ENCODE results near the gene CNGA2. TPM values are rescaled to one million over a fixed set of nuclear protein-coding genes. Genes with fewer than 3 reads are reported as not detected.

Gene CNGA2
- total RNA-seq, 1 experiment from 2014 or later, result not detected

GRCh38 chrX:151708821-151709220 is 25.7 kb upstream of the CNGA2 start:
- Histone ChIP-seq H3K4me3 (ENCODE audit: low read depth, low read length) (no peak overlapping the region), H3K4me1 (no peaks in the 10 kb centered on the region), H3K27me3 (replicated peaks; ENCODE audit: control insufficient read depth, insufficient read depth, low read length) (no peaks in the 10 kb centered on the region; the same call in 1 of the 2 replicates), H3K9me3 (no peaks in the 10 kb centered on the region), H3K36me3 (ENCODE audit: control insufficient read depth, insufficient read depth, low read length) (no peaks in the 10 kb centered on the region)
- POLR2A ChIA-PET, result no interaction called here
- Mint-ChIP-seq H3K4me3 (ENCODE audit: unreplicated experiment) (no peak overlapping the region), H3K9me3 (ENCODE audit: unreplicated experiment) (no peaks in the 10 kb centered on the region), H3K27me3 (ENCODE audit: insufficient read depth, unreplicated experiment) (no peaks in the 10 kb centered on the region), H3K4me1 (ENCODE audit: low read depth, unreplicated experiment) (no peaks in the 10 kb centered on the region), H3K36me3 (ENCODE audit: insufficient read depth, unreplicated experiment) (no peaks in the 10 kb centered on the region), H3K27ac (ENCODE audit: unreplicated experiment) (no peak overlapping the region)
- no peak for DNase-seq
- CTCF ChIA-PET, result no interaction called here
- intact Hi-C loops (cut with micrococcal nuclease; ENCODE audit: unreplicated experiment), result no loop called here
- BruUV-seq (replicated peaks), result no TSS peak
- TF ChIP-seq, protein P1, sequence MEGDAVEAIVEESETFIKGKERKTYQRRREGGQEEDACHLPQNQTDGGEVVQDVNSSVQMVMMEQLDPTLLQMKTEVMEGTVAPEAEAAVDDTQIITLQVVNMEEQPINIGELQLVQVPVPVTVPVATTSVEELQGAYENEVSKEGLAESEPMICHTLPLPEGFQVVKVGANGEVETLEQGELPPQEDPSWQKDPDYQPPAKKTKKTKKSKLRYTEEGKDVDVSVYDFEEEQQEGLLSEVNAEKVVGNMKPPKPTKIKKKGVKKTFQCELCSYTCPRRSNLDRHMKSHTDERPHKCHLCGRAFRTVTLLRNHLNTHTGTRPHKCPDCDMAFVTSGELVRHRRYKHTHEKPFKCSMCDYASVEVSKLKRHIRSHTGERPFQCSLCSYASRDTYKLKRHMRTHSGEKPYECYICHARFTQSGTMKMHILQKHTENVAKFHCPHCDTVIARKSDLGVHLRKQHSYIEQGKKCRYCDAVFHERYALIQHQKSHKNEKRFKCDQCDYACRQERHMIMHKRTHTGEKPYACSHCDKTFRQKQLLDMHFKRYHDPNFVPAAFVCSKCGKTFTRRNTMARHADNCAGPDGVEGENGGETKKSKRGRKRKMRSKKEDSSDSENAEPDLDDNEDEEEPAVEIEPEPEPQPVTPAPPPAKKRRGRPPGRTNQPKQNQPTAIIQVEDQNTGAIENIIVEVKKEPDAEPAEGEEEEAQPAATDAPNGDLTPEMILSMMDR (IDR thresholded peaks at IDR 0.05; ENCODE audit: insufficient read depth in 1 of 2, low read depth in 1 of 2, low read length in 1 of 2, severe bottlenecking in 1 of 2, unreplicated experiment in 1 of 2), result no peak

DNA sequence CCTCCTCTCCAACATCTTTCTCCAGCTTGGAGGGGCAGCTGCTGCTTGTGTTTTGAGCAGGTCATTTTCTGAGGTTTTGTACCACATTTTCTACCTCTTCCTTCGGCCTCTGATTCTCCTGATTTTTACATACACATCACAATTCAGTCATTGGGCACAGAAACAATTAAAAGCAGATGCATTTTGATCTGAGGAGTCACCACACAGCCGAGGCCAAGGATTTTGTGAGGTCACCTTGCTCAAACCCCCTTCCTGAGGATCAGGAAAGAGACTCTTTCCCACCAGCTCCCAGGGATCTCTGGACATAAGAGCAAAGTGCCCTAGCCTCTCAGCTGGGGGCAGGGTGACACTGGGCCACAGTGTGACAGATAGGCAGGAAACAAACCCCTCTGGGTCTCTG is 24.1 kb upstream of the CNGA2 start:
- H3K27me3 ChIP-seq (replicated peaks; ENCODE audit: control insufficient read depth, insufficient read depth, low read length), result no peaks in the 10 kb centered on the region; the same call in 1 of the 2 replicates
- H3K36me3 ChIP-seq (ENCODE audit: control insufficient read depth, insufficient read depth, low read length), result no peaks in the 10 kb centered on the region
- ChIA-PET POLR2A (no interaction called here), CTCF (no interaction called here)
- no peaks in the 10 kb centered on the region for H3K9me3 ChIP-seq
- Mint-ChIP-seq H3K9me3 (ENCODE audit: unreplicated experiment) (no peaks in the 10 kb centered on the region), H3K36me3 (ENCODE audit: insufficient read depth, unreplicated experiment) (no peaks in the 10 kb centered on the region), H3K4me1 (ENCODE audit: low read depth, unreplicated experiment) (no peaks in the 10 kb centered on the region), H3K4me3 (ENCODE audit: unreplicated experiment) (no peak overlapping the region), H3K27me3 (ENCODE audit: insufficient read depth, unreplicated experiment) (no peaks in the 10 kb centered on the region), H3K27ac (ENCODE audit: unreplicated experiment) (no peak overlapping the region)
- no peak for DNase-seq
- H3K4me3 ChIP-seq (ENCODE audit: low read depth, low read length), result no peak overlapping the region
- intact Hi-C loops (cut with micrococcal nuclease; ENCODE audit: unreplicated experiment), result no loop called here
- no TSS peak for BruUV-seq (replicated peaks)
- no peaks in the 10 kb centered on the region for H3K4me1 ChIP-seq
- TF ChIP-seq, protein P1 (IDR thresholded peaks at IDR 0.05; ENCODE audit: insufficient read depth in 1 of 2, low read depth in 1 of 2, low read length in 1 of 2, severe bottlenecking in 1 of 2, unreplicated experiment in 1 of 2), result no peak

- no peak overlapping the region for H3K27ac Mint-ChIP-seq (ENCODE audit: unreplicated experiment)
- H3K36me3 Mint-ChIP-seq (ENCODE audit: insufficient read depth, unreplicated experiment), result no peaks in the 10 kb centered on the region
- POLR2A ChIA-PET, result no interaction called here
- no peaks in the 10 kb centered on the region for H3K27me3 Mint-ChIP-seq (ENCODE audit: insufficient read depth, unreplicated experiment)
- no peaks in the 10 kb centered on the region for H3K4me1 ChIP-seq
- intact Hi-C loops (cut with micrococcal nuclease; ENCODE audit: unreplicated experiment), result no loop called here
- H3K9me3 ChIP-seq, result no peaks in the 10 kb centered on the region
- TF ChIP-seq, protein P1 (IDR thresholded peaks at IDR 0.05; ENCODE audit: insufficient read depth in 1 of 2, low read depth in 1 of 2, low read length in 1 of 2, severe bottlenecking in 1 of 2, unreplicated experiment in 1 of 2), result no peak
- no TSS peak for BruUV-seq (replicated peaks)
- DNase-seq, result no peak
- H3K4me3 ChIP-seq (ENCODE audit: low read depth, low read length), result no peak overlapping the region
- no peaks in the 10 kb centered on the region for H3K9me3 Mint-ChIP-seq (ENCODE audit: unreplicated experiment)
- no peaks in the 10 kb centered on the region for H3K4me1 Mint-ChIP-seq (ENCODE audit: low read depth, unreplicated experiment)
- no peaks in the 10 kb centered on the region for H3K36me3 ChIP-seq (ENCODE audit: control insufficient read depth, insufficient read depth, low read length)
- CTCF ChIA-PET, result no interaction called here
- H3K4me3 Mint-ChIP-seq (ENCODE audit: unreplicated experiment), result no peak overlapping the region
- H3K27me3 ChIP-seq (replicated peaks; ENCODE audit: control insufficient read depth, insufficient read depth, low read length), result no peaks in the 10 kb centered on the region; the same call in 1 of the 2 replicates
Observed at GRCh38 chrX:151711154-151711553, 23.4 kb upstream of the CNGA2 start.
